ENCODE results near the gene LSM6.

- TF ChIP-seq ZFP3 (CRISPR knock-in tag; IDR thresholded peaks at IDR 0.05): no peak
- TF ChIP-seq, protein P1, sequence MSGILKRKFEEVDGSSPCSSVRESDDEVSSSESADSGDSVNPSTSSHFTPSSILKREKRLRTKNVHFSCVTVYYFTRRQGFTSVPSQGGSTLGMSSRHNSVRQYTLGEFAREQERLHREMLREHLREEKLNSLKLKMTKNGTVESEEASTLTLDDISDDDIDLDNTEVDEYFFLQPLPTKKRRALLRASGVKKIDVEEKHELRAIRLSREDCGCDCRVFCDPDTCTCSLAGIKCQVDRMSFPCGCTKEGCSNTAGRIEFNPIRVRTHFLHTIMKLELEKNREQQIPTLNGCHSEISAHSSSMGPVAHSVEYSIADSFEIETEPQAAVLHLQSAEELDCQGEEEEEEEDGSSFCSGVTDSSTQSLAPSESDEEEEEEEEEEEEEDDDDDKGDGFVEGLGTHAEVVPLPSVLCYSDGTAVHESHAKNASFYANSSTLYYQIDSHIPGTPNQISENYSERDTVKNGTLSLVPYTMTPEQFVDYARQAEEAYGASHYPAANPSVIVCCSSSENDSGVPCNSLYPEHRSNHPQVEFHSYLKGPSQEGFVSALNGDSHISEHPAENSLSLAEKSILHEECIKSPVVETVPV (CRISPR knock-in tag; IDR thresholded peaks at IDR 0.05): no peak
- no peak for TF ChIP-seq ZC3H10 (CRISPR knock-in tag; IDR thresholded peaks at IDR 0.05)
Measured at GRCh38 chr4:146236216-146236615, 60.7 kb downstream of the LSM6 start.
